ENCODE results near the gene VASN.

VASN gene

DNA sequence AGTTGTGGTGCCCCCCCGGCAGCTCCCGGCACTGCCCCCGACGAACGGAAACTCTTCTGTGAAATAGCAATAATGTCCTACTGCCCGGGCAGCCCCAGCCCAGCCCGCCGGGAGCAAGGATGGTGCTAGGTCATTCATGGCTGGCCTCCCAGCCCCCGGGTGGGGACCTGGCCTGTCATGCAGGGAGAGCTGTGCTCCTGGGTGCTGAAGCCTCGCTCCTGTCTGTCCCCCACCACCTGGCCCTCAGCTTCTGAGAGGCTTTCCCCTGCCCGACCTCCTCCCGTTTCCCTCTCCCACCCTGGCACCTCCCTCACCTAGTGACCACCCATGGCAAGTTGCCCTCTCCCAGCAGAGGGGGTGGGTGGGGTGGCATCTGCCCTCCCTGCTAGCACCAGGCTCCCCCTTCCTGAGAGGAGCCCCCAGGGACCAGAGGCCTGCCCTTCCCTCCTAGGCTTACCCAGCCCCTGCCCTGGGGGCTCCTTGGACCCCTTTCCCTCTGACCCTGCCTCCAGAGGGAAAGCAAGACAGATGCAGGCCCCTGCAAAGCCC, 34.0 kb upstream of the VASN start:
- TF ChIP-seq, protein P1, sequence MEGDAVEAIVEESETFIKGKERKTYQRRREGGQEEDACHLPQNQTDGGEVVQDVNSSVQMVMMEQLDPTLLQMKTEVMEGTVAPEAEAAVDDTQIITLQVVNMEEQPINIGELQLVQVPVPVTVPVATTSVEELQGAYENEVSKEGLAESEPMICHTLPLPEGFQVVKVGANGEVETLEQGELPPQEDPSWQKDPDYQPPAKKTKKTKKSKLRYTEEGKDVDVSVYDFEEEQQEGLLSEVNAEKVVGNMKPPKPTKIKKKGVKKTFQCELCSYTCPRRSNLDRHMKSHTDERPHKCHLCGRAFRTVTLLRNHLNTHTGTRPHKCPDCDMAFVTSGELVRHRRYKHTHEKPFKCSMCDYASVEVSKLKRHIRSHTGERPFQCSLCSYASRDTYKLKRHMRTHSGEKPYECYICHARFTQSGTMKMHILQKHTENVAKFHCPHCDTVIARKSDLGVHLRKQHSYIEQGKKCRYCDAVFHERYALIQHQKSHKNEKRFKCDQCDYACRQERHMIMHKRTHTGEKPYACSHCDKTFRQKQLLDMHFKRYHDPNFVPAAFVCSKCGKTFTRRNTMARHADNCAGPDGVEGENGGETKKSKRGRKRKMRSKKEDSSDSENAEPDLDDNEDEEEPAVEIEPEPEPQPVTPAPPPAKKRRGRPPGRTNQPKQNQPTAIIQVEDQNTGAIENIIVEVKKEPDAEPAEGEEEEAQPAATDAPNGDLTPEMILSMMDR (IDR thresholded peaks at IDR 0.05; ENCODE audit: low read length): no peak
- no peak for TF ChIP-seq EZH2phosphoT487 (IDR thresholded peaks at IDR 0.05; ENCODE audit: low read length)
- no peak for TF ChIP-seq EZH2 (optimal IDR thresholded peaks at IDR 0.05; ENCODE audit: low read depth, low read length)

DNA sequence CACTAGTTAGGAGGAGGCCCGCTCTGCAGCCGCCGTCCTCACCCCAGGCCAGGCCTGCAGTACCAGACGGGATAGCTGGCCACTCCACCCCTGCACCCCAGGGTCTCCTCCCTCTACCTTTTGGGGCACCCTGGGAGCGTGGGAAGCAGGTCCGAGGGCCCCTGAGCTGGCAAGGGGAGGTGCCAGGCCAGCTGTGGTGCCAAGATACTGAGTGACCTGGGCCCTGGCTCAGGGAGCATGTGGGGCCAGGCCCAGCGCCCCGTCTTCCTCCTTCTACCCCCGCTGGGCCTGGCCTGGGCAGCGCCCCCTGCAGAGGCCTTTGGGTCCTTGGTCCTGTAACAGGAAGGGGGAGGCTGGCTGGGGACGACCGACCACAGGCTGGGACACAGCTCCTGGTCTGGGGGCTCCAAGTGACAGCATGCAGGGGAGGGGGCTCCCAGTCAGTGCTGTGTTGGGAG, 33.5 kb upstream of the VASN start:
- peaks cover 5% of the 10 kb centered on the region for H3K79me2 ChIP-seq (ENCODE audit: low read length)
- no peak overlapping the region for H3K27ac ChIP-seq (ENCODE audit: low read length)
- no peak overlapping the region for H3K4me2 ChIP-seq (ENCODE audit: low read depth, low read length)
- H3K9ac ChIP-seq (ENCODE audit: low read length): no peak overlapping the region
- H3K36me3 ChIP-seq (replicated peaks; ENCODE audit: insufficient read depth, low read length): no peaks in the 10 kb centered on the region
- no peaks in the 10 kb centered on the region for H4K20me1 ChIP-seq (ENCODE audit: insufficient read depth, low read length)
- H3K4me1 ChIP-seq (ENCODE audit: low read length): no peaks in the 10 kb centered on the region
- no peak for DNase-seq
- H3F3A ChIP-seq (ENCODE audit: insufficient read depth, low read length): no peaks in the 10 kb centered on the region
- H3K9me2 ChIP-seq (replicated peaks; ENCODE audit: insufficient read depth, low read length): no peaks in the 10 kb centered on the region
- no peak overlapping the region for H3K4me3 ChIP-seq (ENCODE audit: low read length)
- H3K9me3 ChIP-seq (replicated peaks; ENCODE audit: insufficient read depth, low read length): no peaks in the 10 kb centered on the region
- H3K27me3 ChIP-seq (replicated peaks; ENCODE audit: insufficient read depth, low read length): peaks cover 8% of the 10 kb centered on the region
- H2AFZ ChIP-seq (ENCODE audit: low read length): no peak overlapping the region
- TF ChIP-seq, protein P1 (IDR thresholded peaks at IDR 0.05; ENCODE audit: low read length): no peak
- TF ChIP-seq EZH2 (optimal IDR thresholded peaks at IDR 0.05; ENCODE audit: low read depth, low read length) (no peak), EZH2phosphoT487 (IDR thresholded peaks at IDR 0.05; ENCODE audit: low read length) (no peak)

More for the DNA sequence above, 34.0 kb upstream of the VASN start:
- Histone ChIP-seq H2AFZ (ENCODE audit: low read length) (no peak overlapping the region), H3K9me3 (replicated peaks; ENCODE audit: insufficient read depth, low read length) (no peaks in the 10 kb centered on the region), H3K36me3 (replicated peaks; ENCODE audit: insufficient read depth, low read length) (no peaks in the 10 kb centered on the region), H3K27ac (ENCODE audit: low read length) (no peak overlapping the region), H3K4me1 (ENCODE audit: low read length) (no peaks in the 10 kb centered on the region), H3K9ac (ENCODE audit: low read length) (no peak overlapping the region), H3K79me2 (ENCODE audit: low read length) (no peaks in the 10 kb centered on the region), H3K4me2 (ENCODE audit: low read depth, low read length) (no peak overlapping the region), H3K27me3 (replicated peaks; ENCODE audit: insufficient read depth, low read length) (peaks cover 13% of the 10 kb centered on the region), H4K20me1 (ENCODE audit: insufficient read depth, low read length) (no peaks in the 10 kb centered on the region), H3K4me3 (ENCODE audit: low read length) (no peak overlapping the region), H3K9me2 (replicated peaks; ENCODE audit: insufficient read depth, low read length) (no peaks in the 10 kb centered on the region), H3F3A (ENCODE audit: insufficient read depth, low read length) (no peaks in the 10 kb centered on the region)
- no peak for DNase-seq

DNA sequence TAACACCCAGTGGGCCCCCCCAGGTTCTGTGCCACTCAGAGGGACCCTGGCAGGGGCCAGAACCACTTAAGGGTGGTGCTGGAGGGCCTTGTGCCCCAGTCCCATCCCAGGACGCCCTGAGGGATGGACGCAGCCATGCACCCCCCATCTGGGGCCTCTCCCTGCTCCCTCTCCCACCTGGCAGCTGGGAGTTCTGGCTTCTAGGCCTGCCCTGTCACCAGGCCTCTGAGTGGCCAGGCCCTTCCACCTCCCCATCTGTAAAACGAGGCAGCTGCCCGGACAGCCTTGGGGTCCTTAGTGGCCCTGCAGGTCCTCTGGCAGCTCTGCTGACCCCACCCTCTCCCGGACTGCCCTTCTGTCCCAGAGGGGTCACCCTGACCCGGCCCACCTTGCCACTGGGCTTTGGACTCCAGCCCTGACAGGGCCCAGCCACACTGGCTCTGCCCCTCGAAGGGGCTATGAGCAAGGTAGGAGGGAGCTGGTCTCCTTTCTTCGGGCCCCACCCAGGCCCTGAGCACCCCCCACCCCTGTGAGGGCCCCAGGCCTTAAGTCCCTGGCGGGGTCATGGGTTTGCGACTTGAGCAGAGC, 32.8 kb upstream of the VASN start:
- H3K36me3 ChIP-seq (replicated peaks; ENCODE audit: insufficient read depth, low read length): no peaks in the 10 kb centered on the region
- no peak overlapping the region for H3K9ac ChIP-seq (ENCODE audit: low read length)
- no peaks in the 10 kb centered on the region for H3K4me1 ChIP-seq (ENCODE audit: low read length)
- H4K20me1 ChIP-seq (ENCODE audit: insufficient read depth, low read length): no peaks in the 10 kb centered on the region; the same call in 1 of the 2 replicates
- H3K9me2 ChIP-seq (replicated peaks; ENCODE audit: insufficient read depth, low read length): no peaks in the 10 kb centered on the region
- H3K27ac ChIP-seq (ENCODE audit: low read length): no peak overlapping the region
- no peak for DNase-seq
- no peak overlapping the region for H2AFZ ChIP-seq (ENCODE audit: low read length)
- no peak overlapping the region for H3K4me2 ChIP-seq (ENCODE audit: low read depth, low read length)
- H3K27me3 ChIP-seq (replicated peaks; ENCODE audit: insufficient read depth, low read length): peaks cover under 1% of the 10 kb centered on the region; the same call in 1 of the 2 replicates
- H3K79me2 ChIP-seq (ENCODE audit: low read length): peaks cover 11% of the 10 kb centered on the region
- TF ChIP-seq, protein P1 (IDR thresholded peaks at IDR 0.05; ENCODE audit: low read length): no peak
- TF ChIP-seq EZH2 (optimal IDR thresholded peaks at IDR 0.05; ENCODE audit: low read depth, low read length) (no peak), EZH2phosphoT487 (IDR thresholded peaks at IDR 0.05; ENCODE audit: low read length) (no peak)
- no peaks in the 10 kb centered on the region for H3F3A ChIP-seq (ENCODE audit: insufficient read depth, low read length)
- no peak overlapping the region for H3K4me3 ChIP-seq (ENCODE audit: low read length)
- no peaks in the 10 kb centered on the region for H3K9me3 ChIP-seq (replicated peaks; ENCODE audit: insufficient read depth, low read length)
